Measurements from ENCODE around the gene CPA5.

Gene CPA5

GRCh38 chr7:130380861-130381455 lies 36.3 kb downstream of the CPA5 start:
- no peak for ATAC-seq

- no peak for ATAC-seq
Measured at GRCh38 chr7:130381468-130382312, 37.1 kb downstream of the CPA5 start.

DNA sequence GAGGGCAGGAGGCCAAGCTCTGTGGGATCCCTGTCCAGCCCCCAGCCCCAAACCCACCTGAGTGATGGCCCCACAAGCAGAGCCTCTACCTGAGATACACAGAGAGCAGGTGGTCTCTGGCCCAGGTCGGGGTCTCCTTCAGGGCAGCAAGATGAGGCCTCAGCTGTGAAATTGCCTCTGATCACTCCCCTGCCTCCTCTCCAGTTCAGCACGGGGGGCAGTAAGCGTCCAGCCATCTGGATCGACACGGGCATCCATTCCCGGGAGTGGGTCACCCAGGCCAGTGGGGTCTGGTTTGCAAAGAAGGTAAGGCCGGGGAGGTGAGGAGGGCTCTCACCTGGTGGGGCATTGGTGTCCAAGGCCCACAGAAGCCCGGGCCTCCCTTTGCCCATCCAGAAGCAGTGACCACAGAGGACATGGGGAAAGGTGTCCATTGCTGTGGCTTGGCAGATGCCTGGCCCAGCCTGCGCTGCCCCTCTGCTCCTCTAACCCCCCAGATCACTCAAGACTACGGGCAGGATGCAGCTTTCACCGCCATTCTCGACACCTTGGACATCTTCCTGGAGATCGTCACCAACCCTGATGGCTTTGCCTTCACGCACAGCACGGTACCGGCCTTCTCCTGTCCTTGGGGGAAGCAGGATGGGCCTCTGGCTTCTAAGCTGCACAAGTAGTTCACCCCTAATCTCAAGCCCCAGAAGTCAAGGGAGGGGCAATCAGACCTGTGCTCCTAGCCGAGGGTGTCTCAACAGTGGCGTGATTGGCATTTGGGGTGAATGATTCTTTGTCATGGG lies 38.8 kb downstream of the CPA5 start:
- ATAC-seq: no peak

- no peak for ATAC-seq
Measured at GRCh38 chr7:130384371-130384801, 39.8 kb downstream of the CPA5 start.

DNA sequence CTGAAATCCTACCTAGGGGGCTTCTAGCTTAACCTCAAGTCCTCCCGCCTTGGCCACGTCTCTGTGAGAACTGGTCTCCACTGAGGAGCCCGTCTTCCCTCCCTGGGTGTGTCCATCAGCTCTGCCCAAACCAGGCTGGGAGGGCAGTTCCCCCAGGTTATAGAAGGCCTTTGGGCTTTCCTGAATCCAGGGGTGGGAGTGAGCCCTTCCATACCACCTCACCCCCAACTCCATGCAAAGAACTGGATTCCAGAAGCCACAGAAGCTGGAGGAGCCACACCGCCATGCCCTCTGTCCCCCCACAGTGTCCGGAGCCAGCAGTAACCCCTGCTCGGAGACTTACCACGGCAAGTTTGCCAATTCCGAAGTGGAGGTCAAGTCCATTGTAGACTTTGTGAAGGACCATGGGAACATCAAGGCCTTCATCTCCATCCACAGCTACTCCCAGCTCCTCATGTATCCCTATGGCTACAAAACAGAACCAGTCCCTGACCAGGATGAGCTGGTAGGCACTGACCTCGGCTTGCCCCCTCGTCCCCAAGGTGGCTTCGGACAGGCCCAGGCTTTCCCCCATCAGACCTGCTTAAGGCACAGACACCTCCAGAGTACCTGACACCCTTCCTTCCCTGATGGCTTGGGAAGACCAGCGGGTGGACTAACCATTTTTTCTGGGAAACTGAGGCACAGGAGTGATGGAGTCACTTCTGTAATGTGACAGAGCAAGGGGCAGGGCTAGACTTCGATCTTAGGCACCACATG lies 40.4 kb downstream of the CPA5 start:
- no peak for ATAC-seq

- ATAC-seq: no peak
Measured at GRCh38 chr7:130385600-130386066, 41.0 kb downstream of the CPA5 start.

- no peak for ATAC-seq
Measured at GRCh38 chr7:130386876-130387275, 42.3 kb downstream of the CPA5 start.

- no peak for ATAC-seq
Measured at GRCh38 chr7:130387306-130387627, 42.7 kb downstream of the CPA5 start.

DNA sequence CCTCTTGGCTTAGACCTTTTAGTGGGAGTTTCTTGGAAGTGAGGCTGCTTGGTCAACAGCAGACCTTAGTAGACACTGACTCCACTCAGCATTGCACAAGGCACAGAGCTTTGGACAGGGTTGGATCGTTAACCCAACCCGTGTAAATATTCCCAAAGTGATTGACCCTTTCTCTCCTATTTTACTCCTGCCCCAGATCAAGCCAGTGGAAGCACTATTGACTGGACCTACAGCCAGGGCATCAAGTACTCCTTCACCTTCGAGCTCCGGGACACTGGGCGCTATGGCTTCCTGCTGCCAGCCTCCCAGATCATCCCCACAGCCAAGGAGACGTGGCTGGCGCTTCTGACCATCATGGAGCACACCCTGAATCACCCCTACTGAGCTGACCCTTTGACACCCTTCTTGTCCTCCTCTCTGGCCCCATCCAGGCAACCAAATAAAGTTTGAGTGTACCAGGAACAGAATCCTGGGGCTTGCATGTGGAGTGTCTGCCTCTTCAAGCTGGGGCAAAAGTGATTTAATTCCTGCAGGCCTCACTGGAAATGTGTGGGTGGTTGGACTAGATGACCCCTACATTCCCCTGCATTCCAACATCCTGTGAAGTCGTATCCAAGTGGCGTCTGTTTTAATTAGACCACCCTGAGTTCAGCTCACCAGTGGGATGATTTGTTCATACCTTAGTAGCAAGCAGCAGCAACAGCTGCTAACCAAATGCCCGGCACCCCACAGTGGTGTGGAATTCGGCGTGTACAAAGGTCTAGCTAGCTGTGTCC lies 43.2 kb downstream of the CPA5 start:
- ATAC-seq: no peak

- ATAC-seq: no peak
Measured at GRCh38 chr7:130388671-130389070, 44.1 kb downstream of the CPA5 start.

DNA sequence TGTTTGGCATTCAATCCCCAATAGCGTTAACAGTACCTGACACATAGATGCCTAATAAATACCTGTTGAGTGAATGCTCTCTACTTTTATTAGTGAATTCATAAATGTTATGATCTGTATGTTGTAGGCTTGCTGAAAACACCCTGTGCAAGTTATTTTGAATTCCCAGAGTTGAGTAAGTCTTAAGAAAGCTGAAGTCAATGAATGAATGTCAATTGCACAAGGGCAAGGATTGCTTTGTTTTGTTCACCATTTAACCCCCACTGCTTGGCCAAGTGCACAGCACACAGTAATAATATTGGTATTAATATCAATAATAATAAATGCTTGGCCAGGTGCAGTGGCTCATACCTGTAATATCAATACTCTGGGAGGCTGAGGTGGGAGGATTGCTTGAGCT lies 45.9 kb downstream of the CPA5 start:
- no peak for ATAC-seq

DNA sequence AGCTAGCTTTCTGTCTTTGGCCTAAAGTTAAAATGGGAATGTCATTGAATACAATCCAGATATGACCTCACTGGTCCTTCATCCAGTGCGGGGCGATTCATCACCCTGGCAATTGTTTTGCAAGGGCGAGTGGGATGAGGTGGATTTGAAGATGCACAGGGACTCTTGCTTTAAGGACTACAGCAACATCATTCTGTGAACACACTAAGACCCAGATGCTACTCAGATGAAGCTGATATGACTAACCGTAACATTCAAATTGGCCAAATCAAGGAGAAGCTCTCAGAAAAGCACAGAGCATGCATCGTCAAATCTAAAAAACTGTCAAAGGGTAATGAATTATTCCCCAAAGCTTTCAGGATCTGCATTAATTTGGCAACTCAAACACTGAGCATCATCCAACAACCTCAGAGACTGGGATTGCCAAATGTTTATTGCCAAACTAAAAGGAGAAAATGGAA lies 48.5 kb downstream of the CPA5 start:
- ATAC-seq: no peak

- ATAC-seq: no peak
Measured at GRCh38 chr7:130393841-130394411, 49.3 kb downstream of the CPA5 start.

DNA sequence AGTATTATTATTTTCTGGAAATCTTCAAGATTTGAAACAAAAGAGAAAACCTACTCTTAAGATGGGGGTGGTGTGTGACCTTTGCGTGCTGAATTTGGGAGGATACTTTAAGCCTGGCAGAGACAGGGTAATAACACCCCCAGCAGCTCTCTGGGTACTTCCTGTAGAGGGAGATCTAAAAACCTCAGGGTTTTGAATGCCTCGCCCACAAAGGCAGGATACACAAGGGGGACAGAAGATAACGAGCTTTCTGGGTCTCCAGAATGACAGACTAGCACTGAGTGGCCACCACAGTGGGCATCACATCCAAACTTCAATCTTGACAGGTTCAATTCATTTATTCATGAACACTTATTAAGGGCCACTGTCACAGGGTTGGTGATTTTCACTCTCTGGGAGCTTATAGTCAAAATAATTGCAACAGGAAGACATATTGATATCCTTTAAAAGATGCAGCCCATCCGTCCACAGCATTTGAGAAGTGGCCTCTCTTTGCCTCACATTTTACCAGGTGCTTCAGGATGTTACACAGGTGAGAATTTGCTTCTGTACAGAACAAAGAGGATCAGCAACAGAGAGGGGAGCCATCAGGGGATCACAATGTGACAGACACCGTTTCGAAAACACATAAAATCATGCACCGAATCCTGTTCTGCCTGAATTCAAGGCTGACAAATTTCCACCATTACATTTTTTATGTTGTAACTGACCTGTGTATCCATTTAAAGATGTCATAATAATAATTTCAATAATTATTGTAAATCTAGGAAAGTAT lies 50.0 kb downstream of the CPA5 start:
- ATAC-seq: peak in 1 of 2 donors; percentile 60

- ATAC-seq: no peak
Measured at GRCh38 chr7:130395421-130395820, 50.8 kb downstream of the CPA5 start.

DNA sequence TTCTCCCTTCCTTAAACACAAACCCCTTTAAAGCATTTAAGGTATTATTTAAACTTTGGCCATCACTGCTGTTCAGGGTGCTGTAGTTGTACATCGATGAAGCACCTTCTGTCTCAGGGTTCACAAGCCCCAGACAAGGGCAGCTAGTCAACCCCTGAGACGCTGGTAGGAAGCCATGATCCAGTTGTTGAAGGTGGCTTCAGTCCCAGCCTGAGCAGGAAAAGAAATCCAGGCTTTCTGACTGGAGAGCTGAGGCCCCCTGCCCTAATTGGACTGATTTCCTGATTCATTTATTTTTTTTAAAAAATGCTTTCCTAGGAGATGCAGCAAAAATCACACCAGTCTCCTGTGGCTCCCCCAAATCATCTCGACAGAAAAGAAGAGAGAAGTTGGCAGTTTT lies 51.5 kb downstream of the CPA5 start:
- ATAC-seq: no peak

DNA sequence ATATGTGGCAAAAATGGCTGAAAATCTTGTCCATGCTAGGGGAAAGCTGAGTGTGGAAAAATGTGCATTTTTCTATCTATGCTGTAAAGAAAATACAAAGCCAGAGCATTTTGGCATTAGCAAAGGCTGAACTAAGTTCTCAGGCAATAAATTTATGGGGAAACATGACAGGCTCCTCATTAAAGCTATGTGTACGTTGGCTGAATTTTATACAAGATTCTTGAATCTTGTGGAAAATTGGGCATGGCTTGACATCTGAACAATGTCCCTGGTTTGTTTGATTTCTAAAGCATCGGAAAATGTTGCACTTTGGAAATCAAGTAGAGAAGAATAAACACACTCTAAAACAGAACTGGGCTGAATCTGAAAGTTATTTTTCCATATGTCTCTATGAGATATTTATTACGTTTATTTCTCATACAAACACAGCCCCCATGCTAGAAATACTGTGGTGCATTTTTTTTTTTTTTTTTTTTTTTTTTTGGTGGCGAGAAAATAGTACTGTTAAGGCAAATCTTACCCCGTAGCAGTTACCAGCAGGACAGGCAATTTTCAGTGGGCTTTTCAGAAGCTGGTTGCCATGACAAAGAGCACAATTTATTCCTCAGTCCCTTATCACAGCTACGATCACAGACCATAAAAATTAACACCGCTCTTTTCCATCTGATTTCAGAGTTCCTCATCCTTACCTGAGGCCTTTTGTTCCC lies 52.6 kb downstream of the CPA5 start:
- ATAC-seq: no peak

- ATAC-seq: no peak
Measured at GRCh38 chr7:130397758-130398073, 53.1 kb downstream of the CPA5 start.

- ATAC-seq: no peak
Measured at GRCh38 chr7:130398526-130399090, 54.0 kb downstream of the CPA5 start.

- ATAC-seq: no peak
Measured at GRCh38 chr7:130400120-130400572, 55.5 kb downstream of the CPA5 start.
